NCI-H2171 (cell line): Measurements from ENCODE around the gene RAB40B.
A peak's percentile ranks its signal among the peaks of the same experiment; 100 is the strongest.

Experiments used
- DNase-seq: peaks from one replicate; lab custom pipeline; 2025; lab: John Stamatoyannopoulos, UW

The RAB40B gene

DNA sequence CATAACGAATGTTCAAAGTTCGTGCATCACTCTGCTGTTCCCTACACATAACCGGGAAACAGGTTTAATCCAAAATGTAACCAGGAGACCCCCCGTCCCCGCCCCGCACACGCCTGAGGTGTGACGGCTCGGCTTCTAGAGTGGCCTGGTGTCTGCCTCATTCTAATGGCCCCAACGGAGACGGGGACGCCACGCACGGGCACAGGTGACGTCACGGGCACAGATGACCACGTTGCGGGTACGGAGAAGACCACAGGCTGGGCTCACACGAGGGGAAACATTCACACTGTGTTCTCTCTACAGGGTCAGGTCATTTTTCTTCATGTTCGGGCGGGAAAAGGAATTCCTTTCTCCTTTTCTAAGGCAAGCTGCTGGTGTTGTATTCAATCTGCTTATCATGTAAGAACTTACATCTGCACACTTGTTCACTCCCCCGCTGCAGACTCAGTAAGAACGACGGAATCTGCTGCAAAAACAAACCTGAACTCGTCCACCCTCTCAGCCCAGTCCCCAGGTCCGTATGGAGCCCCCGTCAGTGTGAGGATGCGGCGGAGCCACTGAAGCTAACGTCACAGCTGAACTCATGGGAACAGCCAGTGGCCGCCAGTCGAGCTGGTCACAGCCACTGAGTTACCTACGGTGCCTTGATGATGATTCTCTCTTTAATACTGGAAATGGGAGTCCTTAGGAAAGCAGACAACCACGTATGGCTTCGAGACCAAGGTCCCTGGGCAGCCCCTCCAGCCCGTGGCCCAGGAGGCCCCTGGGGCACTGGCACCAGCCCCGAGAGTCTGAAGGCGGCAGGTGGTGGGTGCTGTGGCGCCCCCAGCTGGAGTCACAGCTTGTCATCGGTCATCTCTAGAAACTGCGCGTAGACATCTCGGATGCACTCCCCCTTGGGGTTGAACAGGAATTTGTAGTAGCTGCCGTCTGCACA is 83.1 kb downstream of the RAB40B start:
- DNase-seq: no peak

DNA sequence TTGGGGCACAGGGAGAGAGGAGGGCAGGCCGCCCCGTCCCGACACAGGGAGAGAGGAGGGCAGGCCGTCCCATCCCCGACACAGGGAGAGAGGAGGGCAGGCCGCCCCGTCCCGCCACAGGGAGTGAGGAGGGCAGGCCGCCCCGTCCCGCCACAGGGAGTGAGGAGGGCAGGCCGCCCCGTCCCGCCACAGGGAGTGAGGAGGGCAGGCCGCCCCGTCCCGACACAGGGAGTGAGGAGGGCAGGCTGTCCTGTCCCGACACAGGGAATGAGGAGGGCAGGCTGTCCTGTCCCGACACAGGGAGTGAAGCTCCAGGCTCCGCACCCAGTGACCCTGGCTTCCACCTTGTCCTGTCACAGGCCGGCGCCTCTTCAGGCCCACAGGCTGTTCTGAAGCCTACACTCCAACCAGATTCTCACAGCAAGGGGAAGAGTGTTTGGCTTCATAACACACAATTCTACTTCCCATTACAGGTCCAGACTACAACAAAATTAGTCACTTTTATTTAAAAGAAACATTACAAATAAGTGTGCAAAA is 84.3 kb downstream of the RAB40B start:
- DNase-seq: no peak

GRCh38 chr17:82613283-82614094 is 85.0 kb downstream of the RAB40B start:
- DNase-seq: no peak

DNA sequence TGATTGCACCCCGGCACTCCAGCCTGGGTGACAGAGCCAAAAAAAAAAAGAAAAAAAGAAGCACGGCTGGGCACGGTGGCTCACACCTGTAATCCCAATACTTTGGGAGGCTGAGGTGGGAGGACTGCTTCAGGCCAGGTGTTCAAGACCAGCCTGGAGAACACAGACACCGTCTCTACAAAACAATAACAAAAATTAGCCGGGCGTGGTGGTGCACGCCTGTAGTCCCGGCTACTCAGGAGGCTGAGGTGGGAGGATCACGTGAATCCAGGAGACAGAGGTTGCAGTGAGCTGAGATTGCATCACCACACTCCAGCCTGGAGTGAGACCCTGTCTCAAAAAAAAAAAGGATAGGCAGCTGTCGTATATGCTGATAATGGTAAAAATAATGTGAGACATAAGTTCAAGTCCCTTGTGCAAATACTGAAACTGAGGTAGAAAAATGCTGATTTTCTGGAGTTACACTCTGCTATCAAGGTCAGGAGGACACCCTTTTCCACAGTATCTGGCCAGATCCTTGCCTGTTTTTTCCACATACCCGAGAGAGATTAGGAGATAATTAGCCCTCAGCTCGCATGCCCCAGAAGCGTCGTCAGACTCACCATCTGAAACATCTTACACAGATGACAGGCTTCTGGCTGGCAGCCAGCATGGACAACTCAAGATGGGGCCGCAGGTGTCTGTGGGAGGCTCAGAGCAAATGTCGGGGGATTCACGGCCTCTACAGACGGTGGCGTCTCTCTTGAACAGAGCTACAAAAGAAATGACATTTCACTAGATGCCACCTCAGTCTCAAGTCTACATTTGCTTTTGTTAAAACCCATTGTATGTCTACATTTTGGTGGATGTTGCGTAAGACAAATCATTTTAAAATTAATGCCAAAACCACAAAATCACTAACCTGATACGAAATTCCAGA is 87.1 kb downstream of the RAB40B start:
- DNase-seq: peak; percentile 95

DNA sequence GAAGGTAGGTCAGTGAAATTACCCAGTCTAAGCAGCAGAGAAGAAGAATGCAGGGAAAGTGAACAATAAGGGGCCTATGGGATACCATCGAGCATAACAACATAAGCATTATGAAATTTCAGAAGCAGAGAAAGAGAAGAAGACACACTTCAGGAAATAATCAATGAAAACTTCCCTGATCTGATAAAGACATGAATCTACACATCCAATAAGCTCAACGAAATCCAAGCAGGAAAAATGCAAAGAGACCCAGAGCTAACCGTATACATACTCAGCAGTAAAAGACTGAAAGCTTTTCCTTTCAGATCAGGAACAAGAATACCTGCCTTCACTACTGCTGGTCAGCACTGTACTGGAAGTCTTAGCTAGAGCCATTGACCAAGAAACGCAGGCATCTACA is 88.8 kb downstream of the RAB40B start:
- DNase-seq: no peak

GRCh38 chr17:82608816-82609215 is 89.7 kb downstream of the RAB40B start:
- DNase-seq: no peak

DNA sequence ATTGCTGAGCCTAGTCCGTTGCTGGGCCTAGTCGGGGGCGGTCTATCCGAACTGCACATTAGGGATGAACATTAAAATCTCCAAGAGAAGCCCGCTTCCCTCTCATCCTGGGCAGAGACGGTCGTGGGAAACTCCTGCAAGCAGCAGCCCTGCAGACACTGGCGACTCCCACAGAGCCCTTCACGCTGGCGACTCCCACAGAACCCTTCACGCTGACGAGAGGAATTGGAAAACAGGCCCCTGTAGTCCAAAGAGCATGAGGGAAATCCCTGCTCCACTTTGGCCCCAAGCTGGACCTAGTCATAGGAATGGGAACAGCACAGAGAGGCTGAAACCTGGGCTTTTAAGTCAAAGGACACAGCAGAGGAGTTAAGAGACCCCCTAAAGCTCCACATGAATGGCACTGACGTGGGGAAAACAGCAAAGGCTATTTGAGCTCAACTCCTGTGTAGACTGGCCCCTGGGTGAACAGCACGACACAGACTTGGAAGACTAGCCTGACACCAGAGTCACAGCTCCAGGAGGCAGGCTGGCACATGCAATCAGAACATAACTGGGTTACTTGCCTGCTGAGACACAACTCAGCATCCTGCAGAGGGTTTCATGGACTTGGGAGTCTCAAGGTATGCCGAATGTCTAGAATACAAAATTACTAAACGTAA is 92.4 kb downstream of the RAB40B start:
- DNase-seq: no peak
